Measurements from ENCODE around the gene CEP63.
"Not testable (repeated sequence)": the region's sequence is repeated elsewhere in the genome, so short reads cannot be mapped to it uniquely, and the experiment has no call there.

The CEP63 gene

DNA sequence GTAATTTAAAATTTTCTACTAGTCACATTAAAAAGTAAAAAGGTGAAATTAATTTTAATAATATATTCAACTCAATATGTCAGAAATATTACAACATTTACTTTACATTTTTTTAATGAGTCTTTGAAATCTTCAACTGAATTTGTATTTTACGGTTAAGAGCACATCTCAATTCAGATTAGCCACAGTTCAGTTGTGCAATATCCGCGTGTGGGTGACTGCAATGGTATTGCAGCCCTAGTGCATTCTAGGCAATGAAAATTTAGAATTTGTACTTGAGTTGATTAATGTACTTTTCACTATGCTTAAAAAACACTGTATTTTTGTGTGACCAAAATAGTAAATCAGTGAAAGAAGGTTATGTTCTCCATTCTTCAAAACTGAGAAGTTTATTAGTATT, 57.3 kb downstream of the CEP63 start:
- TF ChIP-seq, protein P1, sequence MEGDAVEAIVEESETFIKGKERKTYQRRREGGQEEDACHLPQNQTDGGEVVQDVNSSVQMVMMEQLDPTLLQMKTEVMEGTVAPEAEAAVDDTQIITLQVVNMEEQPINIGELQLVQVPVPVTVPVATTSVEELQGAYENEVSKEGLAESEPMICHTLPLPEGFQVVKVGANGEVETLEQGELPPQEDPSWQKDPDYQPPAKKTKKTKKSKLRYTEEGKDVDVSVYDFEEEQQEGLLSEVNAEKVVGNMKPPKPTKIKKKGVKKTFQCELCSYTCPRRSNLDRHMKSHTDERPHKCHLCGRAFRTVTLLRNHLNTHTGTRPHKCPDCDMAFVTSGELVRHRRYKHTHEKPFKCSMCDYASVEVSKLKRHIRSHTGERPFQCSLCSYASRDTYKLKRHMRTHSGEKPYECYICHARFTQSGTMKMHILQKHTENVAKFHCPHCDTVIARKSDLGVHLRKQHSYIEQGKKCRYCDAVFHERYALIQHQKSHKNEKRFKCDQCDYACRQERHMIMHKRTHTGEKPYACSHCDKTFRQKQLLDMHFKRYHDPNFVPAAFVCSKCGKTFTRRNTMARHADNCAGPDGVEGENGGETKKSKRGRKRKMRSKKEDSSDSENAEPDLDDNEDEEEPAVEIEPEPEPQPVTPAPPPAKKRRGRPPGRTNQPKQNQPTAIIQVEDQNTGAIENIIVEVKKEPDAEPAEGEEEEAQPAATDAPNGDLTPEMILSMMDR (IDR thresholded peaks at IDR 0.05; ENCODE audit: insufficient read depth, low read length, poor library complexity, severe bottlenecking): no peak
- DNase-seq (ENCODE audit: extremely low read depth, insufficient read length): no peak
- Histone ChIP-seq H3K27me3 (replicated peaks; ENCODE audit: control insufficient read depth, insufficient read depth, low read length) (no peaks in the 10 kb centered on the region), H3K36me3 (ENCODE audit: control insufficient read depth, insufficient read depth, low read length) (no peaks in the 10 kb centered on the region; the same call in none of the 2 replicates), H3K4me3 (replicated peaks; ENCODE audit: low read depth, low read length) (no peak overlapping the region)

DNA sequence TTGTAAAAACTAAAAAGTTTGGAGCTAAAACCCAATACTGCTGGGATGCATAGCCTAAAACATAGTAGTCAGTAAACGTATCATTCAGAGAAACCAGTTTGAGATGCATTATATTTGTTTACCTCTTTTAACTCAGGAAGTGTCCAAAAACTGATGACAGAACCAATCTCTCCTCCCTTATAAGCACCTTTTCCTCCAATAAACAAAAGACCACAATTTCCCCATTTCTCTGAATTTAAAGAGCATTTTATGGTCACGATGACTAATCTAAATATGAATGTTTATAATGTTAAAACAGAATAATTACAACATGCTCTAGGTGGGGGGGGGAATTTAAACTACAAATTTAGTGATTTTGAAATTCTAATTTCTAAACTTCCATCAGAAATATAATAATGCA, 58.5 kb downstream of the CEP63 start:
- Histone ChIP-seq H3K27me3 (replicated peaks; ENCODE audit: control insufficient read depth, insufficient read depth, low read length) (no peaks in the 10 kb centered on the region), H3K36me3 (ENCODE audit: control insufficient read depth, insufficient read depth, low read length) (no peaks in the 10 kb centered on the region; the same call in none of the 2 replicates), H3K4me3 (replicated peaks; ENCODE audit: low read depth, low read length) (no peak overlapping the region)
- DNase-seq (ENCODE audit: extremely low read depth, insufficient read length): no peak
- TF ChIP-seq, protein P1 (IDR thresholded peaks at IDR 0.05; ENCODE audit: insufficient read depth, low read length, poor library complexity, severe bottlenecking): no peak

DNA sequence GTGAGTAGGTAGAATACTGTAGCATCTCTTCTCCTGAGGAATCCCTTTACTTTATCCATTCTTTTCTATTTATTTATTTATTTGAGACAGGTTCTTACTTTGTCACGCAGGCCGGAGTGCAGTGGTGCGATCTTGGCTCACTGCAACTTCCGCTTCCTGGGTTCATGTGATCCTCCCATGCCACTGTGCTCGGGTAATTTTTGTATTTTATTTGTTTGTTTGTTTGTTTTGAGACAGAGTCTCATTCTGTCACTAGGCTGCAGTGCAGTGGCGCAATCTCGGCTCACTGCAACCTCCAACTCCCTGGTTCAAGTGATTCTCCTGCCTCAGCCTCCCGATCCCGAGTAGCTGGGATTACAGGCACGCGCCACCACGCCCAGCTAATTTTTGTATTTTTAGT, 58.9 kb downstream of the CEP63 start:
- not testable (repeated sequence) for H3K4me3 ChIP-seq (replicated peaks; ENCODE audit: low read depth, low read length); DNase-seq (ENCODE audit: extremely low read depth, insufficient read length); H3K27me3 ChIP-seq (replicated peaks; ENCODE audit: control insufficient read depth, insufficient read depth, low read length); H3K36me3 ChIP-seq (ENCODE audit: control insufficient read depth, insufficient read depth, low read length)

DNA sequence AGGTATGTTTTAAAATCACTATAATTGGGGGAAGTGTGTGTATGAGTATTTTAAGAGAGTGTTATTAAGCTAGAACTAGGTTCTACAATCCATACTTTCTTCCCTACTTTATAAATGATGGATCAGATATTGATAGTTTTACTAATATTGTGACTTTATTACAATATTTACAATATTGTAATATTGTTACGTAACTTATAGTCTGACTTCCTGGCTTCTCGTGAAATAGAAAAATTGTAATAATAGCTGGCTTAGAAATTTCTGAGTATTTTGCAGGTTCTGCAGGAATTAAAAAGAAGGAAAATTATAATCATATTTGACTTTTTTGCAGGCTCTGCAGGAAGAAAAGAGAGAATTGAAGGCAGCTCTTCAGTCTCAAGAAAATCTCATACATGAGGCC, 60.0 kb downstream of the CEP63 start:
- no peak for DNase-seq (ENCODE audit: extremely low read depth, insufficient read length)
- Histone ChIP-seq H3K27me3 (replicated peaks; ENCODE audit: control insufficient read depth, insufficient read depth, low read length) (no peaks in the 10 kb centered on the region), H3K36me3 (ENCODE audit: control insufficient read depth, insufficient read depth, low read length) (peaks cover 4% of the 10 kb centered on the region), H3K4me3 (replicated peaks; ENCODE audit: low read depth, low read length) (no peak overlapping the region)
- TF ChIP-seq, protein P1 (IDR thresholded peaks at IDR 0.05; ENCODE audit: insufficient read depth, low read length, poor library complexity, severe bottlenecking): no peak

DNA sequence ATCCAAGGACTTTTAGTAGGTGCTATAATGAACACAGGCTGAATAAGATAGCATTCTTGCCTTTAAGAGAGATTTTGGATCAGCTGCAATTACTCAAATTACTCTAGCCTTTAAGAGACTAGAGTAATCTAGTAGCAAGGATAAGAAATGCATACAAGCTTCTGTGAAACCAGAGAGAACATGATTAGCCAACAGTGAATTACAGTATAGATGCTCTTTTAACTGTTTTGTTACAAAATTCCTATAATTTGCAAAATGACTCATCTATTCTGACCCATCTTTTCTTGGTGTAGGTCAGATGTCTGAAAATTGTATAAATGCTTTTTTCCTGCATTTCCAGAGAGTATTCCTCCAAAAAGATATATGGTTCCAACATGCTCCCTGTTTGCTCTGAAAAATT, 66.9 kb downstream of the CEP63 start:
- Histone ChIP-seq H3K27me3 (replicated peaks; ENCODE audit: control insufficient read depth, insufficient read depth, low read length) (no peaks in the 10 kb centered on the region), H3K4me3 (replicated peaks; ENCODE audit: low read depth, low read length) (no peak overlapping the region), H3K36me3 (ENCODE audit: control insufficient read depth, insufficient read depth, low read length) (peaks cover 4% of the 10 kb centered on the region)
- DNase-seq (ENCODE audit: extremely low read depth, insufficient read length): no peak
- TF ChIP-seq, protein P1 (IDR thresholded peaks at IDR 0.05; ENCODE audit: insufficient read depth, low read length, poor library complexity, severe bottlenecking): no peak

DNA sequence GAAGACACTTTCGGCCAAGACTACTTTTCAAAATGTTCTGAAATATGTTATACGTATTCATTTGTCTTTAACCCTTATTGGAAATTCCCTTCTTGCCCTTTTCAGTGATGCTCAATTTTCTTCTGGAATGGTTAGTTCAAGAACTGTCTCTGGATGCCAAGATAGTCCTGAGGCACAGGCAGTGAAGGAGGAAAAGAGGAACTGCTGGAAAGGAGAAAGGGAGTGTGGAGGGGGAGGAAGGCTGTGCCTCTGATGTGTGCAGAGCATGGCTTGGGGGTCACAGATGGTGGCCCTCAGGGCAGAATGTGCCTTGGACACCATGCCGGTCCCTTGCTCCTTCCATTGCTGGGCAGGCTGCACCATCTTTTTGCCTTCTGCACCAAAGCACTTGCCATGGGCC, 73.7 kb downstream of the CEP63 start:
- TF ChIP-seq, protein P1 (IDR thresholded peaks at IDR 0.05; ENCODE audit: insufficient read depth, low read length, poor library complexity, severe bottlenecking): no peak
- no peak for DNase-seq (ENCODE audit: extremely low read depth, insufficient read length)
- H3K4me3 ChIP-seq (replicated peaks; ENCODE audit: low read depth, low read length): no peak overlapping the region
- H3K27me3 ChIP-seq (replicated peaks; ENCODE audit: control insufficient read depth, insufficient read depth, low read length): no peaks in the 10 kb centered on the region
- peaks cover 1% of the 10 kb centered on the region for H3K36me3 ChIP-seq (ENCODE audit: control insufficient read depth, insufficient read depth, low read length)
